HG02610 (cell line): Measurements from ENCODE around the gene SPACDR.

Source experiments
- ATAC-seq: cut with Tn5 transposase; IDR thresholded peaks from one replicate; pipeline ENCODE4 v1.9.1; 2021; ENCODE audit warnings: mild to moderate bottlenecking, moderate library complexity; ENCODE audit not compliant: unreplicated experiment

Gene SPACDR

GRCh38 chr7:100485471-100485876 is 21.4 kb upstream of the SPACDR start:
- ATAC-seq: no peak

- no peak for ATAC-seq
Observed at GRCh38 chr7:100484673-100485045, 20.6 kb upstream of the SPACDR start.

GRCh38 chr7:100483722-100484672 is 19.9 kb upstream of the SPACDR start, which contains the start of gene NYAP1:
Gene NYAP1 (plus strand): TSS chr7:100483927. CDS start chr7:100485312, 1,385 bp downstream.
- ATAC-seq: peak; percentile 23

GRCh38 chr7:100483090-100483721 is 19.1 kb upstream of the SPACDR start:
- ATAC-seq: peak; percentile 51

GRCh38 chr7:100482728-100483089 is 18.6 kb upstream of the SPACDR start:
- no peak for ATAC-seq

GRCh38 chr7:100481466-100481865 is 17.4 kb upstream of the SPACDR start:
- no peak for ATAC-seq

GRCh38 chr7:100478958-100479660 is 15.0 kb upstream of the SPACDR start, which contains the start of gene TSC22D4:
Gene TSC22D4 (minus strand): TSS chr7:100479214. CDS start chr7:100478038, 1,176 bp downstream.
- ATAC-seq: peak; percentile 59

GRCh38 chr7:100477871-100478267 is 13.8 kb upstream of the SPACDR start:
- ATAC-seq: no peak

- ATAC-seq: no peak
Observed at GRCh38 chr7:100476903-100477870, 13.1 kb upstream of the SPACDR start.

- no peak for ATAC-seq
Observed at GRCh38 chr7:100476101-100476780, 12.2 kb upstream of the SPACDR start.

- no peak for ATAC-seq
Observed at GRCh38 chr7:100475549-100475948, 11.5 kb upstream of the SPACDR start.

GRCh38 chr7:100472854-100473499 is 8.9 kb upstream of the SPACDR start:
- no peak for ATAC-seq

- no peak for ATAC-seq
Observed at GRCh38 chr7:100472121-100472851, 8.2 kb upstream of the SPACDR start.

- no peak for ATAC-seq
Observed at GRCh38 chr7:100471021-100471420, 7.0 kb upstream of the SPACDR start.

- no peak for ATAC-seq
Observed at GRCh38 chr7:100469227-100470044, 5.4 kb upstream of the SPACDR start.

GRCh38 chr7:100467638-100468373 is 3.7 kb upstream of the SPACDR start:
- ATAC-seq: no peak
